Fibroblast of mammary gland (primary cell): ENCODE measurements around the gene TBC1D22A.

Experiments
- DNase-seq: peaks from one replicate; pipeline ENCODE4 v3.0.0-alpha.2; 2010; ENCODE audit warnings: low read depth
- H3K4me3 ChIP-seq: 2 replicates; pipeline ENCODE4 v1.5.1; 2011; ENCODE audit warnings: low read depth, mild to moderate bottlenecking, low read length, moderate library complexity; ENCODE audit not compliant: control insufficient read depth
- TF ChIP-seq, protein P1 (sequence below): conservative IDR thresholded peaks from 2 replicates; pipeline ENCODE4 v1.5.1; 2011; ENCODE audit warnings: low read depth, low read length, inconsistent platforms; ENCODE audit not compliant: control insufficient read depth, insufficient read depth

The TBC1D22A gene

DNA sequence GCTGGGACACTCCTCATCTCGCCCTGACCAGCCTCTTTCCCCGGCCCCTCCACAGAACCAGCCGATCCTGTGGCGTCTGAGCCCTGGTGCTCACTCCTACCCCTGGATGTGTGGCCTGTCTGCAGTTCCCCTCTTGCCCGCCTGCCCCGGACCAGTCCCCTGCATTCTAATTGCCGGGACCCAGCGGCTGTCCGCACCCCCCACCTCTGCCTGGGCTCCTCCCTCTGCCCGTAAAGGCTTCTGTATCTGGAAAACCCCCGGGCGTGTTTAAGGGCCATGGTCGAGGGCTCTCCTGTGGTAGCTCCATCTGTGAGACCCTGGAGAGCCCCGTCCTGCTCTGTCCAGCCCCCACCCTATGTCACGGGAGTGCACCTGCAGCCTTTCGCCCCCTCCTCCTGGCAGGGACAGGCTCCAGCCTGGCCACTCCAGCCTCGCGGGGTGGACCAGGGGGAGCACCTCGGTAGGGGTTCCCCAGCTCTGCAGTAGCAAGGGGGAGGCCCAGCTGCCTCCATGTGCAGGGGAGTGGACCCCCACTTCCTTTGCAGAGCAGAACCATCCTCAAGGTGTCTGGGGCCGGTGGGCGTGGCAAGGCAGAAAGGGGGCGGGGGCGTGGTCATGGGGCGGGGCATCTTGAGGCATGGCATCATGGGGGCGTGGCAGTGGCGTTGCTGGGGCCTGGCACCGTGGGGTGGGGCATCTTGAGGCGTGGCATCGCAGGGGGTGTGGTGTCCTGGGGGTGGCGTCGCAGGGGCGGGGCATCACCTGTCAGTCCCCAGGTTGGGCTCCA lies 430.4 kb downstream of the TBC1D22A start:
- no peak for DNase-seq
- TF ChIP-seq, protein P1, sequence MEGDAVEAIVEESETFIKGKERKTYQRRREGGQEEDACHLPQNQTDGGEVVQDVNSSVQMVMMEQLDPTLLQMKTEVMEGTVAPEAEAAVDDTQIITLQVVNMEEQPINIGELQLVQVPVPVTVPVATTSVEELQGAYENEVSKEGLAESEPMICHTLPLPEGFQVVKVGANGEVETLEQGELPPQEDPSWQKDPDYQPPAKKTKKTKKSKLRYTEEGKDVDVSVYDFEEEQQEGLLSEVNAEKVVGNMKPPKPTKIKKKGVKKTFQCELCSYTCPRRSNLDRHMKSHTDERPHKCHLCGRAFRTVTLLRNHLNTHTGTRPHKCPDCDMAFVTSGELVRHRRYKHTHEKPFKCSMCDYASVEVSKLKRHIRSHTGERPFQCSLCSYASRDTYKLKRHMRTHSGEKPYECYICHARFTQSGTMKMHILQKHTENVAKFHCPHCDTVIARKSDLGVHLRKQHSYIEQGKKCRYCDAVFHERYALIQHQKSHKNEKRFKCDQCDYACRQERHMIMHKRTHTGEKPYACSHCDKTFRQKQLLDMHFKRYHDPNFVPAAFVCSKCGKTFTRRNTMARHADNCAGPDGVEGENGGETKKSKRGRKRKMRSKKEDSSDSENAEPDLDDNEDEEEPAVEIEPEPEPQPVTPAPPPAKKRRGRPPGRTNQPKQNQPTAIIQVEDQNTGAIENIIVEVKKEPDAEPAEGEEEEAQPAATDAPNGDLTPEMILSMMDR: no peak
- H3K4me3 ChIP-seq: no peak overlapping the region

GRCh38 chr22:47193606-47194329 lies 431.3 kb downstream of the TBC1D22A start:
- TF ChIP-seq, protein P1: no peak
- DNase-seq: no peak
- no peak overlapping the region for H3K4me3 ChIP-seq

GRCh38 chr22:47194476-47195155 lies 432.2 kb downstream of the TBC1D22A start:
- H3K4me3 ChIP-seq: no peak overlapping the region
- TF ChIP-seq, protein P1: no peak
- DNase-seq: no peak

GRCh38 chr22:47195156-47195483 lies 432.7 kb downstream of the TBC1D22A start:
- DNase-seq: no peak
- TF ChIP-seq, protein P1: no peak
- H3K4me3 ChIP-seq: no peak overlapping the region

GRCh38 chr22:47195484-47196165 lies 433.2 kb downstream of the TBC1D22A start:
- no peak overlapping the region for H3K4me3 ChIP-seq
- TF ChIP-seq, protein P1: no peak
- DNase-seq: no peak

- no peak for DNase-seq
- no peak overlapping the region for H3K4me3 ChIP-seq
- TF ChIP-seq, protein P1: no peak
Measured at GRCh38 chr22:47196166-47196849, 433.9 kb downstream of the TBC1D22A start.
